Esophagus muscularis mucosa (tissue), 4 donors: ENCODE data around the gene LINC00632. TPM values are rescaled to one million over a fixed set of nuclear protein-coding genes. Genes with fewer than 3 reads are reported as not detected.

Source experiments
- DNase-seq: peaks from one replicate; pipeline ENCODE4 v3.0.0-alpha.2; 2017; ENCODE audit errors: extremely low spot score
- H3K27ac ChIP-seq, 4 donors: fragments of 200-600 bp; sonication (generic); replicated peaks in 1 of 4; 1 replicate in 3 of 4; 2 replicates in 1 of 4; pipeline ENCODE4 v1.5.1; 2016 to 2019; ENCODE audit warnings: mild to moderate bottlenecking in 1 of 4
- H3K27me3 ChIP-seq, 4 donors: fragments of 200-600 bp; sonication (generic); one replicate each; pipeline versions ENCODE4 v1.5.1 to v1.6.0; 2016 to 2019
- H3K36me3 ChIP-seq, 4 donors: fragments of 200-600 bp; sonication (generic); one replicate each; pipeline ENCODE4 v1.5.1; 2016 to 2019
- H3K4me1 ChIP-seq, 4 donors: fragments of 200-600 bp; sonication (generic); one replicate each; pipeline ENCODE4 v1.5.1; 2016 to 2019
- H3K4me3 ChIP-seq, 4 donors: fragments of 200-600 bp; sonication (generic); 1 replicate in 2 of 4; 2 replicates in 2 of 4; pipeline ENCODE4 v1.5.1; 2016 to 2019; ENCODE audit warnings: mild to moderate bottlenecking in 4 of 4, moderate library complexity in 1 of 4
- H3K9me3 ChIP-seq, 4 donors: fragments of 200-600 bp; sonication (generic); 1 replicate in 3 of 4; 2 replicates in 1 of 4; pipeline ENCODE4 v1.5.1; 2016 to 2019
- EP300 ChIP-seq: sonication (generic); formaldehyde crosslinking; IDR thresholded peaks from one replicate; pipeline ENCODE4 v1.6.1; 2017; ENCODE audit warnings: antibody characterized with exemption
- POLR2A ChIP-seq: fragments of 450-650 bp; IDR thresholded peaks from one replicate; pipeline ENCODE4 v1.6.1; 2017; ENCODE audit warnings: antibody characterized with exemption, moderate library complexity, mild to moderate bottlenecking, low read depth
- POLR2AphosphoS5 ChIP-seq, 2 donors: sonication (generic); formaldehyde crosslinking; IDR thresholded peaks; one replicate each; pipeline ENCODE4 v1.6.1; 2017; ENCODE audit warnings: antibody characterized with exemption in 2 of 2
- WGBS: methylation state at CpG from one replicate; pipeline ENCODE4 v1.1.5; 2018; 5-methylcytosine and 5-hydroxymethylcytosine counted together
- intact Hi-C: fragments of 100-400 bp; cut with DNase I; formaldehyde crosslinking; loops from one replicate; pipeline ENCODE4 v1.15.1; 2023
- total RNA-seq, 4 donors: library from RNA; depleted of rRNA; stranded (reverse); fragments of >200 nt; gene quantifications; one replicate each; pipeline versions ENCODE4 v1.1.0 to v1.2.1, GENCODE V29; 2016
- TF ChIP-seq, protein P1 (sequence below), 3 experiments: fragments of 200-600 bp in 2 of 3; fragments of 450-650 bp in 1 of 3; sonication (generic) in 2 of 3; IDR thresholded peaks; one replicate each; pipeline ENCODE4 v1.5.1; 2017 to 2019; ENCODE audit warnings: antibody characterized with exemption in 3 of 3, mild to moderate bottlenecking in 2 of 3, moderate library complexity in 1 of 3

Gene LINC00632
- total RNA-seq, 4 donors from 2014 or later: 11.4 to 22.8 (median 14.9) TPM

- Histone ChIP-seq H3K4me1 (peaks cover 0 to 14% (median 11%) of the 10 kb centered on the region in 4 donors), H3K4me3 (no peak overlapping the region), H3K27me3 (peaks cover 0 to 13% (median 6%) of the 10 kb centered on the region in 4 donors), H3K27ac (no peak overlapping the region), H3K9me3 (no peaks in the 10 kb centered on the region), H3K36me3 (no peaks in the 10 kb centered on the region)
- intact Hi-C loops: no loop called here
- TF ChIP-seq POLR2AphosphoS5 (IDR thresholded peaks at IDR 0.05): no peak
- TF ChIP-seq, protein P1, sequence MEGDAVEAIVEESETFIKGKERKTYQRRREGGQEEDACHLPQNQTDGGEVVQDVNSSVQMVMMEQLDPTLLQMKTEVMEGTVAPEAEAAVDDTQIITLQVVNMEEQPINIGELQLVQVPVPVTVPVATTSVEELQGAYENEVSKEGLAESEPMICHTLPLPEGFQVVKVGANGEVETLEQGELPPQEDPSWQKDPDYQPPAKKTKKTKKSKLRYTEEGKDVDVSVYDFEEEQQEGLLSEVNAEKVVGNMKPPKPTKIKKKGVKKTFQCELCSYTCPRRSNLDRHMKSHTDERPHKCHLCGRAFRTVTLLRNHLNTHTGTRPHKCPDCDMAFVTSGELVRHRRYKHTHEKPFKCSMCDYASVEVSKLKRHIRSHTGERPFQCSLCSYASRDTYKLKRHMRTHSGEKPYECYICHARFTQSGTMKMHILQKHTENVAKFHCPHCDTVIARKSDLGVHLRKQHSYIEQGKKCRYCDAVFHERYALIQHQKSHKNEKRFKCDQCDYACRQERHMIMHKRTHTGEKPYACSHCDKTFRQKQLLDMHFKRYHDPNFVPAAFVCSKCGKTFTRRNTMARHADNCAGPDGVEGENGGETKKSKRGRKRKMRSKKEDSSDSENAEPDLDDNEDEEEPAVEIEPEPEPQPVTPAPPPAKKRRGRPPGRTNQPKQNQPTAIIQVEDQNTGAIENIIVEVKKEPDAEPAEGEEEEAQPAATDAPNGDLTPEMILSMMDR (IDR thresholded peaks at IDR 0.05): peak; percentile 59 to 66 (median 64)
- no peak for TF ChIP-seq POLR2A
- WGBS: 7% methylated on average over 7 of the region's 7 CpGs
- DNase-seq: no peak
These were observed 52.5 kb downstream of the LINC00632 start for GRCh38 chrX:140762061-140762460.

GRCh38 chrX:140764401-140764919 is 54.9 kb downstream of the LINC00632 start:
- Histone ChIP-seq H3K36me3 (no peaks in the 10 kb centered on the region), H3K4me3 (peak overlapping the region; percentile 40 to 53 (median 44)), H3K9me3 (no peaks in the 10 kb centered on the region), H3K27ac (no peak overlapping the region), H3K4me1 (peaks cover 0 to 14% (median 11%) of the 10 kb centered on the region in 4 donors), H3K27me3 (peaks cover 0 to 13% (median 6%) of the 10 kb centered on the region in 4 donors)
- TF ChIP-seq, protein P1 (IDR thresholded peaks at IDR 0.05): no peak
- no peak for TF ChIP-seq POLR2AphosphoS5 (IDR thresholded peaks at IDR 0.05)
- TF ChIP-seq POLR2A: no peak
- TF ChIP-seq EP300: no peak
- 25% methylated on average over 26 of the region's 31 CpGs for WGBS
- intact Hi-C loops: no loop called here
- DNase-seq: no peak

GRCh38 chrX:140765043-140765784 is 55.7 kb downstream of the LINC00632 start:
- no peaks in the 10 kb centered on the region for H3K36me3 ChIP-seq
- 37% methylated on average over 18 of the region's 19 CpGs for WGBS
- DNase-seq: no peak
- intact Hi-C loops: no loop called here
- H3K27me3 ChIP-seq: peaks cover 0 to 13% (median 6%) of the 10 kb centered on the region in 4 donors
- H3K4me1 ChIP-seq: peaks cover 0 to 14% (median 11%) of the 10 kb centered on the region in 4 donors
- no peaks in the 10 kb centered on the region for H3K9me3 ChIP-seq
- H3K27ac ChIP-seq: no peak overlapping the region
- TF ChIP-seq, protein P1 (IDR thresholded peaks at IDR 0.05): no peak
- no peak for TF ChIP-seq POLR2AphosphoS5 (IDR thresholded peaks at IDR 0.05)
- no peak for TF ChIP-seq EP300
- TF ChIP-seq POLR2A: no peak
- peak overlapping the region; percentile 40 to 53 (median 44) for H3K4me3 ChIP-seq

DNA sequence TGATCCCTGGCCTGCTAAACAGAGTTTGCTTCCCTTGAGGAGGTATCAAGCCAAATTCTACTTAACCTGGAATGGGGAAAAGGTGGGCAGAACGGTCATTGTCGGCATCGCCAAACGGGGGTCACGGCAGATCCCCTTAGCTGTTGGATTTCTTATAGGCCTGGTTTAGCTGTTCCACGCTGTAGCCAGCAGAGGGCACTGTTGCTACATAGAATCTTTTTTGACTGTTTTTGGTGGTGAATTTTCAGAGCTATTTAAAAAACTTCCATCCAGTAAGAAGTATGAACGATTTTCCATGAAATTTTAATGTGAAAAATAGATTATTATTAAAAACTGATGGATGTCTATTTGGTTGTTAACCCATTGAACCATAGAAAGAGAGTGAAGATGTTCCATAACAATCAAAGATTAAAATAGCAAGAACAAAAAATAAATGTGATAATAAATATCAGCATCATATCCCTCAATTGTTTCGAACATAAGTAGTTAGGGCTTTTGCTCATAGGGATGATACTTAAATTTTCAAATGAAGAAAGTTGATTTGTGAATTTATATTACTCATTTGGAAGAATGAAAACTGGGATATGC is 56.6 kb downstream of the LINC00632 start:
- no peak for DNase-seq
- WGBS: 15% methylated on average over 8 of the region's 8 CpGs
- TF ChIP-seq POLR2A (no peak), EP300 (no peak), POLR2AphosphoS5 (IDR thresholded peaks at IDR 0.05) (no peak)
- TF ChIP-seq, protein P1 (IDR thresholded peaks at IDR 0.05): peak; percentile 63 to 88 (median 73)
- H3K9me3 ChIP-seq: no peaks in the 10 kb centered on the region
- H3K4me3 ChIP-seq: no peak overlapping the region
- H3K36me3 ChIP-seq: no peaks in the 10 kb centered on the region
- peaks cover 0 to 13% (median 6%) of the 10 kb centered on the region in 4 donors for H3K27me3 ChIP-seq
- intact Hi-C loops: no loop called here
- peaks cover 0 to 14% (median 11%) of the 10 kb centered on the region in 4 donors for H3K4me1 ChIP-seq
- no peak overlapping the region for H3K27ac ChIP-seq
